ENCODE measurements around the gene HLA-DQA1.

HLA-DQA1 gene

DNA sequence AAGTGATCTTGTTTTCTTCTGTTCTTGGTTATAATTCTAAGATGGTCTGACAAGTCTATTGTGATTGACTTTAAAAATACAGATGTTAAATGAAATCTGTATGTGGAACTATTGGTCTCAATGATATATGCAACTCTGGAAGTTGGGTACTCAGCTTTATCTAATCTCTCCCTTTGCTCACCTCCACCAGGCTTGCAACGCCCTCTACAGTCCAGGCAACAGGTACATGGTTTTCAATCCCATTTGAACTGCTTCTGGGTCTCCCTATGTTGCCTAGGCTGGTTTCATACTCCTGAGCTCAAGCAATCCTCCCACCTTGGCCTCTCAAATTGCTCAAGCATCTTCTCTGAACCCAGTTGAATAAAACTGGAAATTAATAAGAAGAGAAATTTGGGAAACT lies 54.8 kb downstream of the HLA-DQA1 start:
- 10 to 11% methylated on average over 1 of the region's 1 CpG for WGBS, 2 experiments
- Histone ChIP-seq H3K9me3 (ENCODE audit: control insufficient read depth, low read length) (no peaks in the 10 kb centered on the region), H3K36me3 (ENCODE audit: control insufficient read depth, insufficient read depth, low read length) (no peaks in the 10 kb centered on the region), H3K27me3 (ENCODE audit: control insufficient read depth, insufficient read depth, low read length, poor library complexity, severe bottlenecking) (no peaks in the 10 kb centered on the region), H3K4me3 (ENCODE audit: insufficient read depth, low read depth, low read length) (no peak overlapping the region), H3K4me1 (ENCODE audit: control insufficient read depth, insufficient read depth, low read length) (no peaks in the 10 kb centered on the region), H3K27ac (ENCODE audit: insufficient read depth, low read depth, low read length, poor library complexity, severe bottlenecking) (no peak overlapping the region)

All from ectodermal cell (in vitro differentiated cells).